Neuronal stem cell (in vitro differentiated cells): ENCODE measurements around the gene GGT6.
"Not testable (repeated sequence)": the region's sequence is repeated elsewhere in the genome, so short reads cannot be mapped to it uniquely, and the experiment has no call there.

Experiments
- DNase-seq: peaks from one replicate; pipeline ENCODE4 v3.0.0-alpha.2; 2013; ENCODE audit warnings: low spot score
- H2AFZ ChIP-seq: one replicate; pipeline ENCODE4 v1.6.1; 2013; ENCODE audit warnings: mild to moderate bottlenecking, low read length, inconsistent platforms
- H2AK5ac ChIP-seq: 2 replicates; pipeline ENCODE4 v1.6.1; 2013; ENCODE audit warnings: low read depth, mild to moderate bottlenecking, inconsistent platforms, low read length, moderate library complexity, mixed read lengths
- H2BK120ac ChIP-seq: 2 replicates; pipeline ENCODE4 v1.6.1; 2013; ENCODE audit warnings: low read depth, mild to moderate bottlenecking, inconsistent platforms, low read length, moderate library complexity, mixed read lengths
- H2BK12ac ChIP-seq: one replicate; pipeline ENCODE4 v1.6.1; 2013; ENCODE audit warnings: low read length, inconsistent platforms
- H2BK15ac ChIP-seq: 2 replicates; pipeline ENCODE4 v1.6.1; 2013; ENCODE audit warnings: mild to moderate bottlenecking, low read length, inconsistent platforms, mixed read lengths
- H2BK5ac ChIP-seq: one replicate; pipeline ENCODE4 v1.6.1; 2013; ENCODE audit warnings: inconsistent platforms, mild to moderate bottlenecking, low read length, moderate library complexity
- H3K14ac ChIP-seq: one replicate; pipeline ENCODE4 v1.6.1; 2013; ENCODE audit warnings: low read length, inconsistent platforms
- H3K18ac ChIP-seq: 2 replicates; pipeline ENCODE4 v1.6.1; 2013; ENCODE audit warnings: low read length, inconsistent platforms
- H3K23ac ChIP-seq: 2 replicates; pipeline ENCODE4 v1.6.1; 2013; ENCODE audit warnings: low read depth, mild to moderate bottlenecking, mixed read lengths, low read length, inconsistent platforms; ENCODE audit not compliant: poor library complexity
- H3K27ac ChIP-seq: replicated peaks from 3 replicates; pipeline ENCODE4 v1.5.1; 2013; ENCODE audit warnings: low read length, inconsistent platforms
- H3K27me3 ChIP-seq, 3 experiments: 2 replicates each; pipeline ENCODE4 v1.6.1; 2013; ENCODE audit warnings: low read length in 3 of 3, mild to moderate bottlenecking in 2 of 3, inconsistent platforms in 1 of 3, low read depth in 1 of 3, mixed read lengths in 1 of 3, moderate library complexity in 1 of 3; ENCODE audit not compliant: control insufficient read depth in 3 of 3, insufficient read depth in 3 of 3
- H3K36me3 ChIP-seq, 2 donors: replicated peaks in 1 of 2; 2 replicates each; pipeline ENCODE4 v1.6.1; 2013; ENCODE audit warnings: low read length in 2 of 2; ENCODE audit not compliant: control insufficient read depth in 2 of 2, insufficient read depth in 2 of 2
- H3K4ac ChIP-seq: 2 replicates; pipeline ENCODE4 v1.6.1; 2013; ENCODE audit warnings: inconsistent platforms, mild to moderate bottlenecking, low read length, moderate library complexity
- H3K4me1 ChIP-seq, 2 donors: 1 replicate in 1 of 2; 2 replicates in 1 of 2; pipeline ENCODE4 v1.6.1; 2013; ENCODE audit warnings: low read length in 2 of 2, low read depth in 1 of 2; ENCODE audit not compliant: control insufficient read depth in 2 of 2, insufficient read depth in 1 of 2
- H3K4me2 ChIP-seq: one replicate; pipeline ENCODE4 v1.6.1; 2013; ENCODE audit warnings: mild to moderate bottlenecking, low read length, inconsistent platforms; ENCODE audit not compliant: insufficient read depth, poor library complexity, severe bottlenecking
- H3K4me3 ChIP-seq, 2 donors: 2 replicates each; pipeline ENCODE4 v1.5.1; 2013; ENCODE audit warnings: low read length in 2 of 2, mild to moderate bottlenecking in 2 of 2, inconsistent platforms in 1 of 2, moderate library complexity in 1 of 2
- H3K79me1 ChIP-seq: one replicate; pipeline ENCODE4 v1.6.1; 2013; ENCODE audit warnings: low read depth, mild to moderate bottlenecking, inconsistent platforms, low read length, moderate library complexity
- H3K9ac ChIP-seq: one replicate; pipeline ENCODE4 v1.6.1; 2013; ENCODE audit warnings: mild to moderate bottlenecking, low read depth, low read length, inconsistent platforms; ENCODE audit not compliant: poor library complexity
- H3K9me3 ChIP-seq, 2 donors: replicated peaks in 1 of 2; 2 replicates each; pipeline versions ENCODE3 to v1.6.1; 2013; ENCODE audit warnings: low read length in 2 of 2, mild to moderate bottlenecking in 2 of 2, inconsistent platforms in 1 of 2, low read depth in 1 of 2, mixed read lengths in 1 of 2, moderate library complexity in 1 of 2; ENCODE audit not compliant: control insufficient read depth in 2 of 2, insufficient read depth in 1 of 2
- H4K8ac ChIP-seq: one replicate; pipeline ENCODE4 v1.6.1; 2013; ENCODE audit warnings: low read depth, mild to moderate bottlenecking, inconsistent platforms, low read length, moderate library complexity
- H4K91ac ChIP-seq: one replicate; pipeline ENCODE4 v1.6.1; 2013; ENCODE audit warnings: low read length, low read depth, mild to moderate bottlenecking, inconsistent platforms; ENCODE audit not compliant: poor library complexity
- WGBS, 2 donors: extraction: QIAGEN DNeasy Blood & Tissue Kit; methylation state at CpG; one replicate each; pipeline ENCODE4 v1.1.7; 2013; ENCODE audit warnings: missing lambda C conversion rate in 2 of 2, mixed read lengths in 1 of 2; ENCODE audit not compliant: insufficient read length in 2 of 2, insufficient replicate concordance in 1 of 2; ENCODE audit errors: extremely low coverage in 2 of 2; 5-methylcytosine and 5-hydroxymethylcytosine counted together

The GGT6 gene

DNA sequence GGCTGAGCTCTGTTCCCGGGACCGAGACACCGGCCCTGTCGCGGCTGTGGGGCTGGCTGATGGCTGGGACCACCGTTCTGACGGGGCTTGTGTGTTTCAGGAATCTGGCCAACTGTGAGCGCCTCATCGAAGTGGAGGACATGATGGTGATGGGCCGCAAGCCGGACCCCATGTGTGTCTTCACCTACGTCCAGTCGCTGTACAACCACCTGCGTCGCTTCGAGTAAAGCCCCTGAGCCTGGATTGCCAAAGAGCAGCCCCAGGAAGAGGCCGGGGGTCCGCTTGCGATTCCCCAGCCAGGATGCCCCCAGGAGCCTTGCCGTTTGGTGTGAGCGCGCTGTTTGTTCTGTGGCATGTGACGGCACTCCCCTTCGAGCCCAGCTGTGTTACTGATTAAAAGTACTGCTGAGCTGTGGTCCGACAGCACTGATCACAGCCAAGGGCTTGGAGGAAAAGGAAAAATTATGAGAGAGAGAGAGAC is 46.9 kb upstream of the GGT6 start:
- H3K27ac ChIP-seq: no peak overlapping the region
- H4K91ac ChIP-seq: no peak overlapping the region
- H2BK120ac ChIP-seq: no peak overlapping the region
- H3K79me1 ChIP-seq: no peaks in the 10 kb centered on the region
- DNase-seq: no peak
- H3K4me3 ChIP-seq: no peak overlapping the region
- no peaks in the 10 kb centered on the region for H3K9me3 ChIP-seq
- H3K9ac ChIP-seq: no peak overlapping the region
- no peak overlapping the region for H2BK12ac ChIP-seq
- peaks cover 8 to 9% of the 10 kb centered on the region in 2 donors for H3K4me1 ChIP-seq
- H3K23ac ChIP-seq: no peak overlapping the region
- H3K4ac ChIP-seq: no peak overlapping the region
- no peak overlapping the region for H2BK15ac ChIP-seq
- peaks cover 0 to 31% (median 0%) of the 10 kb centered on the region in 3 experiments for H3K27me3 ChIP-seq
- peak overlapping the region; percentile 54 for H2AK5ac ChIP-seq
- H2BK5ac ChIP-seq: no peak overlapping the region
- peak overlapping the region; percentile 83 for H3K18ac ChIP-seq
- no CpG with 5 or more reads among the region's 25 CpGs for WGBS, 2 donors
- no peak overlapping the region for H3K14ac ChIP-seq
- H3K4me2 ChIP-seq: no peak overlapping the region
- peaks cover 0 to 1% of the 10 kb centered on the region in 2 donors for H3K36me3 ChIP-seq
- peak overlapping the region; percentile 65 for H2AFZ ChIP-seq
- H4K8ac ChIP-seq: no peak overlapping the region

DNA sequence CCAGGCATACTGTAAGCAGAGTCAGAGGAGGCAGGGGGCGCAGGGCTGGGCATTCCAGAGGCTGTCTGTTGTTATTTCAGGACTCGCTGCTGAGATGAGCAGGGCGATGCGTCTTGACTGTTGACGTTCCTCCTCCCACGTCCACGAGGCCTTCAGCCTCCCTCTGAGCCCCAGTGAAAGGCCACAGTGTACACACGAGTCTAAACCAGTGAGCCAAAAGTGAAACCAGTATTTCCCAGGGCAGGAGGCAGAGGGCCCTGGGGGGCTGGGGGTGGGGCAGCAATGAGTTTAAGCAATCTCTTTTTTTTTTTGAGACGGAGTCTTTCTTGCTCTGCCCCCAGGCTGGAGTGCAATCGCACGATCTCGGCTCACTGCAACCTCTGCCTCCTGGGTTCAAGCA is 45.4 kb upstream of the GGT6 start:
- Histone ChIP-seq H3K27ac (no peak overlapping the region), H3K9ac (peak overlapping the region; percentile 5)
- WGBS, 2 donors: no CpG with 5 or more reads among the region's 12 CpGs

DNA sequence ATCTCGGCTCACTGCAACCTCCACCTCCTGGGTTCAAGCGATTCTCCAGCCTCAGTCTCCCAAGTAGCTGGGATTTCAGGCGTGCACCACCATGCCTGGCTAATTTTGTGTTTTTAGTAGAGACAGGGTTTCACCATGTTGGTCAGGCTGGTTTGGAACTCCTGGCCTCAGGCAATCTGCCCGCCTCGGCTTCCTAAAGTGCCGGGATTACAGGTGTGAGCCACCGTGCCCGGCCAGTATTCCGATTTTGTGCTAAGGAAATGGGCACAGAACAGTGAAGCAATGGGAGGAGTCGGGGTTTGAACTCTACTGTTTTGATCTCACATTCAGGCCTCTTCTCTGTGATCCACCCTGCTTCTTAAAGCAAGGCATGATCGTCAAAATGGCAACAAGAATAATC is 44.4 kb upstream of the GGT6 start:
- H3K4me3 ChIP-seq: not testable (repeated sequence)

More for the DNA sequence above, 45.4 kb upstream of the GGT6 start:
- H2AK5ac ChIP-seq: no peak overlapping the region
- no peak overlapping the region for H2BK15ac ChIP-seq
- no peak for DNase-seq
- H3K14ac ChIP-seq: no peak overlapping the region
- H3K36me3 ChIP-seq: peaks cover 0 to 1% of the 10 kb centered on the region in 2 donors
- H3K4me1 ChIP-seq: peaks cover 10 to 11% of the 10 kb centered on the region in 2 donors
- no peak overlapping the region for H3K23ac ChIP-seq
- no peak overlapping the region for H3K4ac ChIP-seq
- H3K4me2 ChIP-seq: no peak overlapping the region
- H4K8ac ChIP-seq: no peak overlapping the region
- no peak overlapping the region for H2BK5ac ChIP-seq
- H2BK120ac ChIP-seq: no peak overlapping the region
- no peak overlapping the region for H4K91ac ChIP-seq
- no peaks in the 10 kb centered on the region for H3K79me1 ChIP-seq
- no peak overlapping the region for H3K4me3 ChIP-seq
- H3K18ac ChIP-seq: no peak overlapping the region
- H3K9me3 ChIP-seq: no peaks in the 10 kb centered on the region
- H2AFZ ChIP-seq: no peak overlapping the region
- peaks cover 0 to 32% (median 0%) of the 10 kb centered on the region in 3 experiments for H3K27me3 ChIP-seq
- no peak overlapping the region for H2BK12ac ChIP-seq

DNA sequence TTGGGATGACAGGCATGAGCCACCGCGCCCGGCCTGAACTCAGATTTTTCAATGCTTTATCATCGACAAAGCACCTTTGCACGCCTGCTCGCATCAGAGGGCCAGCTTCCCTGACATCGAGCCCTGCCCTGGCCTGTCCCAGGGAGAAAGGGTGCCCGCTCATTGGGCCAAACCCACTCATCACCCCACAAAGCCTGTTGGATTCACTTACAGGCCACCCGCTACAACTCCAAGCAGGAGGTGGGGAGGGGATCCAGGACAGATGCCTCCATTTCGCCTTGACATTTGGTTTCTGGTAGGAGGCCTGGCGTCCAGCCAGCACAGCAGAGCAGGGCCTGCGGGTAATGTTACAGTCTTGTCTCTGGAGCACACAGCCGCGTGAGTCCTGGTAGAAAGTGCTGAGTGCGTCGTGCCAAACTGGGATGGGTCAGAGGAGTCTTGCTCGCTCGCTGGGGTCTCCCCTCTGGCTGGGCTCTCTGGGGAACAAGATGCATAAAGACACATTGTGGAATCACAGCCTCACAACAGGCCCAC is 43.8 kb upstream of the GGT6 start:
- Histone ChIP-seq H3K79me1 (no peaks in the 10 kb centered on the region), H3K27ac (no peak overlapping the region), H3K27me3 (peaks cover 0 to 31% (median 0%) of the 10 kb centered on the region in 3 experiments), H4K91ac (peak overlapping the region; percentile 9), H3K18ac (peak overlapping the region; percentile 52), H3K4me2 (no peak overlapping the region), H3K14ac (no peak overlapping the region), H3K36me3 (peaks cover 0 to 1% of the 10 kb centered on the region in 2 donors), H3K4me1 (peaks cover 23 to 26% of the 10 kb centered on the region in 2 donors), H2BK5ac (no peak overlapping the region), H2BK120ac (peak overlapping the region; percentile 62), H3K9ac (no peak overlapping the region), H2AFZ (peak overlapping the region; percentile 55), H4K8ac (peak overlapping the region; percentile 45), H3K4ac (no peak overlapping the region), H2AK5ac (peak overlapping the region; percentile 14), H2BK12ac (no peak overlapping the region), H3K23ac (peak overlapping the region; percentile 44), H2BK15ac (peak overlapping the region; percentile 73), H3K9me3 (no peaks in the 10 kb centered on the region), H3K4me3 (no peak overlapping the region)
- no peak for DNase-seq
- no CpG with 5 or more reads among the region's 18 CpGs for WGBS, 2 donors

More for the DNA sequence above, 44.4 kb upstream of the GGT6 start:
- H3K27ac ChIP-seq, H3K9me3 ChIP-seq, H3K14ac ChIP-seq, H3K4ac ChIP-seq, H2BK120ac ChIP-seq, H3K18ac ChIP-seq, H2BK15ac ChIP-seq, H3K36me3 ChIP-seq, H3K9ac ChIP-seq, H2BK5ac ChIP-seq, H3K4me2 ChIP-seq, H3K23ac ChIP-seq, H4K91ac ChIP-seq, H4K8ac ChIP-seq, H3K79me1 ChIP-seq, H2AFZ ChIP-seq, H2AK5ac ChIP-seq, H2BK12ac ChIP-seq, DNase-seq: not testable (repeated sequence)
- Histone ChIP-seq H3K4me1 (peaks cover 18 to 21% of the 10 kb centered on the region in 2 donors), H3K27me3 (peaks cover 0 to 32% (median 0%) of the 10 kb centered on the region in 3 experiments)
- WGBS, 2 donors: no CpG with 5 or more reads among the region's 11 CpGs
